B cell (primary cell): ENCODE measurements around the gene ANKRD31.
"Not testable (repeated sequence)": the region's sequence is repeated elsewhere in the genome, so short reads cannot be mapped to it uniquely, and the experiment has no call there.

Experiments
- EZH2 ChIP-seq: IDR thresholded peaks from 2 replicates; pipeline ENCODE4 v1.6.1; 2012; ENCODE audit warnings: borderline replicate concordance, low read depth, mild to moderate bottlenecking, moderate library complexity, low read length; ENCODE audit not compliant: insufficient read depth, poor library complexity, severe bottlenecking
- TF ChIP-seq, protein P1 (sequence below): fragments of 200-600 bp; IDR thresholded peaks from one replicate; pipeline ENCODE4 v1.8.0; 2022; ENCODE audit warnings: antibody characterized with exemption, mild to moderate bottlenecking

DNA sequence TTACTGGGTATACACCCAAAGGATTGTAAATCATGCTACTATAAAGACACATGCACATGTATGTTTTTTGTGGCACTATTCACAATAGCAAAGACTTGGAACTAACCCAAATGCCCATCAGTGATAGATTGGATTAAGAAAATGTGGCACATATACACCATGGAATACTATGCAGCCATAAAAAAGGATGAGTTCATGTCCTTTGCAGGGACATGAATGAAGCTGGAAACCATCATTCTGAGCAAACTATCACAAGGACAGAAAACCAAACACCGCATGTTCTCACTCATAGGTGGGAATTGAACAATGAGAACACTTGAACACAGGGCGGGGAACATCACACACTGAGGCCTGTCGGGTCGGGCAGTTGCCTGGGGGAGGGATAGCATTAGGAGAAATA, 61.8 kb downstream of the ANKRD31 start:
- TF ChIP-seq, protein P1, sequence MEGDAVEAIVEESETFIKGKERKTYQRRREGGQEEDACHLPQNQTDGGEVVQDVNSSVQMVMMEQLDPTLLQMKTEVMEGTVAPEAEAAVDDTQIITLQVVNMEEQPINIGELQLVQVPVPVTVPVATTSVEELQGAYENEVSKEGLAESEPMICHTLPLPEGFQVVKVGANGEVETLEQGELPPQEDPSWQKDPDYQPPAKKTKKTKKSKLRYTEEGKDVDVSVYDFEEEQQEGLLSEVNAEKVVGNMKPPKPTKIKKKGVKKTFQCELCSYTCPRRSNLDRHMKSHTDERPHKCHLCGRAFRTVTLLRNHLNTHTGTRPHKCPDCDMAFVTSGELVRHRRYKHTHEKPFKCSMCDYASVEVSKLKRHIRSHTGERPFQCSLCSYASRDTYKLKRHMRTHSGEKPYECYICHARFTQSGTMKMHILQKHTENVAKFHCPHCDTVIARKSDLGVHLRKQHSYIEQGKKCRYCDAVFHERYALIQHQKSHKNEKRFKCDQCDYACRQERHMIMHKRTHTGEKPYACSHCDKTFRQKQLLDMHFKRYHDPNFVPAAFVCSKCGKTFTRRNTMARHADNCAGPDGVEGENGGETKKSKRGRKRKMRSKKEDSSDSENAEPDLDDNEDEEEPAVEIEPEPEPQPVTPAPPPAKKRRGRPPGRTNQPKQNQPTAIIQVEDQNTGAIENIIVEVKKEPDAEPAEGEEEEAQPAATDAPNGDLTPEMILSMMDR: not testable (repeated sequence)
- TF ChIP-seq EZH2: not testable (repeated sequence)
